HG02981 (cell line): ENCODE results near the gene SGSM2.
A peak's percentile ranks its signal among the peaks of the same experiment; 100 is the strongest.
"Not testable (repeated sequence)": the region's sequence is repeated elsewhere in the genome, so short reads cannot be mapped to it uniquely, and the experiment has no call there.

Experiments
- ATAC-seq: cut with Tn5 transposase; IDR thresholded peaks from one replicate; pipeline ENCODE4 v1.9.1; 2021; ENCODE audit warnings: mild to moderate bottlenecking, moderate library complexity; ENCODE audit not compliant: unreplicated experiment

SGSM2 gene

GRCh38 chr17:2336852-2337543 is at the start of gene SGSM2:
SGSM2 (plus strand) TSS chr17:2337501; CDS start chr17:2337689, 188 bp downstream.
- no peak for ATAC-seq

- ATAC-seq, result no peak
Observed at GRCh38 chr17:2289878-2290478, 47.3 kb upstream of the SGSM2 start.

- ATAC-seq, result no peak
Observed at GRCh38 chr17:2292100-2292499, 45.2 kb upstream of the SGSM2 start.

GRCh38 chr17:2295575-2295974 is 41.7 kb upstream of the SGSM2 start:
- ATAC-seq, result no peak

- ATAC-seq, result no peak
Observed at GRCh38 chr17:2297023-2297422, 40.3 kb upstream of the SGSM2 start.

- ATAC-seq, result no peak
Observed at GRCh38 chr17:2299136-2299535, 38.2 kb upstream of the SGSM2 start.

GRCh38 chr17:2299756-2300155 is 37.5 kb upstream of the SGSM2 start:
- no peak for ATAC-seq

- ATAC-seq, result peak; percentile 13
Observed at GRCh38 chr17:2302778-2303203, 34.5 kb upstream of the SGSM2 start.

GRCh38 chr17:2303204-2304188 is 33.8 kb upstream of the SGSM2 start, which contains the start of the genes SMG6 and SRR:
SMG6 (minus strand) TSS chr17:2303785; CDS start chr17:2303720, 65 bp downstream.
SRR (plus strand) TSS chr17:2303950; CDS start chr17:2315561, 11,611 bp downstream.
- peak; percentile 73 for ATAC-seq

GRCh38 chr17:2304931-2305330 is 32.4 kb upstream of the SGSM2 start:
- ATAC-seq, result no peak

GRCh38 chr17:2309338-2310154 is 27.8 kb upstream of the SGSM2 start:
- no peak for ATAC-seq

GRCh38 chr17:2312736-2313135 is 24.6 kb upstream of the SGSM2 start:
- ATAC-seq, result no peak

- not testable (repeated sequence) for ATAC-seq
Observed at GRCh38 chr17:2316916-2317205, 20.4 kb upstream of the SGSM2 start.

GRCh38 chr17:2317796-2318195 is 19.5 kb upstream of the SGSM2 start:
- no peak for ATAC-seq

GRCh38 chr17:2319051-2319450 is 18.2 kb upstream of the SGSM2 start:
- no peak for ATAC-seq

- ATAC-seq, result no peak
Observed at GRCh38 chr17:2321399-2321798, 15.9 kb upstream of the SGSM2 start.

GRCh38 chr17:2323629-2324314 is 13.5 kb upstream of the SGSM2 start:
- no peak for ATAC-seq

- ATAC-seq, result no peak
Observed at GRCh38 chr17:2331303-2331702, 6.0 kb upstream of the SGSM2 start.

GRCh38 chr17:2335726-2336214 is 1.5 kb upstream of the SGSM2 start:
- no peak for ATAC-seq
